LNCAP (cell line): ENCODE data around the gene BARHL2.

ENCODE experiments used
- CTCF ChIP-seq: fragments of 450-650 bp; IDR thresholded peaks from 2 replicates; pipeline ENCODE4 v1.5.1; 2017; ENCODE audit warnings: mild to moderate bottlenecking

BARHL2 gene

GRCh38 chr1:90716552-90717355 is at the start of gene BARHL2:
BARHL2 (minus strand) TSS chr1:90717302; CDS start chr1:90717195, 107 bp downstream.
- TF ChIP-seq CTCF = no peak

- TF ChIP-seq CTCF = no peak
Observed at GRCh38 chr1:90763930-90764329, 46.8 kb upstream of the BARHL2 start.

GRCh38 chr1:90763506-90763905 is 46.4 kb upstream of the BARHL2 start:
- no peak for TF ChIP-seq CTCF

GRCh38 chr1:90761781-90762589 is 44.9 kb upstream of the BARHL2 start:
- TF ChIP-seq CTCF = no peak

- no peak for TF ChIP-seq CTCF
Observed at GRCh38 chr1:90761156-90761555, 44.1 kb upstream of the BARHL2 start.

GRCh38 chr1:90753556-90753955 is 36.5 kb upstream of the BARHL2 start:
- no peak for TF ChIP-seq CTCF

- no peak for TF ChIP-seq CTCF
Observed at GRCh38 chr1:90748668-90749067, 31.6 kb upstream of the BARHL2 start.
